ENCODE data around the gene DCST1.

The DCST1 gene

GRCh38 chr1:155005076-155006011, 28.3 kb upstream of the DCST1 start:
- DNase-seq (ENCODE audit: extremely low read depth, low read depth), result no peak
- no peak for TF ChIP-seq CTCF (IDR thresholded peaks at IDR 0.05; ENCODE audit: low read depth, low read length, missing control alignments)
- H3K4me3 ChIP-seq (replicated peaks; ENCODE audit: low read depth, low read length), result peak overlapping the region; percentile 93; the same call in 1 of the 2 replicates

- no peak for TF ChIP-seq CTCF (IDR thresholded peaks at IDR 0.05; ENCODE audit: low read depth, low read length, missing control alignments)
- DNase-seq (ENCODE audit: extremely low read depth, low read depth), result no peak
- H3K4me3 ChIP-seq (replicated peaks; ENCODE audit: low read depth, low read length), result no peak overlapping the region
Observed at GRCh38 chr1:155006601-155007101, 27.0 kb upstream of the DCST1 start.

- no peak for TF ChIP-seq CTCF (IDR thresholded peaks at IDR 0.05; ENCODE audit: low read depth, low read length, missing control alignments)
- DNase-seq (ENCODE audit: extremely low read depth, low read depth), result no peak
- no peak overlapping the region for H3K4me3 ChIP-seq (replicated peaks; ENCODE audit: low read depth, low read length)
Observed at GRCh38 chr1:155007251-155007828, 26.3 kb upstream of the DCST1 start.

GRCh38 chr1:155008015-155008941, 25.3 kb upstream of the DCST1 start:
- no peak for DNase-seq (ENCODE audit: extremely low read depth, low read depth)
- no peak overlapping the region for H3K4me3 ChIP-seq (replicated peaks; ENCODE audit: low read depth, low read length)
- TF ChIP-seq CTCF (IDR thresholded peaks at IDR 0.05; ENCODE audit: low read depth, low read length, missing control alignments), result no peak

GRCh38 chr1:155009221-155009711, 24.4 kb upstream of the DCST1 start:
- H3K4me3 ChIP-seq (replicated peaks; ENCODE audit: low read depth, low read length), result no peak overlapping the region
- no peak for DNase-seq (ENCODE audit: extremely low read depth, low read depth)
- TF ChIP-seq CTCF (IDR thresholded peaks at IDR 0.05; ENCODE audit: low read depth, low read length, missing control alignments), result no peak

GRCh38 chr1:155009742-155010141, 23.9 kb upstream of the DCST1 start:
- H3K4me3 ChIP-seq (replicated peaks; ENCODE audit: low read depth, low read length), result no peak overlapping the region
- TF ChIP-seq CTCF (IDR thresholded peaks at IDR 0.05; ENCODE audit: low read depth, low read length, missing control alignments), result no peak
- no peak for DNase-seq (ENCODE audit: extremely low read depth, low read depth)

Data from HFF-Myc (cell line).